HL-60 (cell line): ENCODE measurements around the gene LRRC3B.

Experiments
- DNase-seq, 2 experiments: peaks; one replicate each; pipeline ENCODE4 v3.0.0-alpha.2; 2010 to 2020; ENCODE audit warnings: low read depth in 1 of 2, low spot score in 1 of 2
- H3K27ac ChIP-seq: fragments of 250-450 bp; sonication (Bioruptor Pico); replicated peaks from 2 replicates; pipeline ENCODE4 v1.5.1; 2020; ENCODE audit warnings: mild to moderate bottlenecking, moderate library complexity
- H3K27me3 ChIP-seq: fragments of 250-450 bp; sonication (Bioruptor Pico); 2 replicates; pipeline ENCODE4 v1.5.1; 2021; ENCODE audit warnings: mild to moderate bottlenecking, moderate library complexity; ENCODE audit not compliant: insufficient read depth, poor library complexity, severe bottlenecking
- H3K4me3 ChIP-seq: replicated peaks from 2 replicates; pipeline ENCODE4 v1.5.1; 2011; ENCODE audit warnings: mild to moderate bottlenecking, control low read depth, low read length; ENCODE audit not compliant: insufficient read depth
- CTCF ChIP-seq: IDR thresholded peaks from one replicate; pipeline ENCODE4 v1.5.1; 2011; ENCODE audit warnings: low read length, control low read depth, inconsistent platforms; ENCODE audit not compliant: insufficient read depth
- GABPA ChIP-seq: IDR thresholded peaks from 2 replicates; pipeline ENCODE4 v1.6.1; 2012; ENCODE audit warnings: low read depth
- POLR2AphosphoS5 ChIP-seq: IDR thresholded peaks from 2 replicates; pipeline ENCODE4 v1.6.1; 2012; ENCODE audit warnings: low read depth
- SPI1 ChIP-seq: IDR thresholded peaks from 2 replicates; pipeline ENCODE4 v1.6.1; 2012; ENCODE audit warnings: low read depth, mild to moderate bottlenecking, borderline replicate concordance
- TF ChIP-seq, protein P1 (sequence below): IDR thresholded peaks from 2 replicates; pipeline ENCODE4 v1.6.1; 2012; ENCODE audit warnings: low read depth; ENCODE audit not compliant: insufficient replicate concordance

The LRRC3B gene

GRCh38 chr3:26675336-26675735 lies 52.8 kb downstream of the LRRC3B start:
- H3K4me3 ChIP-seq = no peak overlapping the region
- H3K27me3 ChIP-seq = no peaks in the 10 kb centered on the region
- TF ChIP-seq GABPA (no peak), POLR2AphosphoS5 (no peak), SPI1 (no peak)
- TF ChIP-seq, protein P1, sequence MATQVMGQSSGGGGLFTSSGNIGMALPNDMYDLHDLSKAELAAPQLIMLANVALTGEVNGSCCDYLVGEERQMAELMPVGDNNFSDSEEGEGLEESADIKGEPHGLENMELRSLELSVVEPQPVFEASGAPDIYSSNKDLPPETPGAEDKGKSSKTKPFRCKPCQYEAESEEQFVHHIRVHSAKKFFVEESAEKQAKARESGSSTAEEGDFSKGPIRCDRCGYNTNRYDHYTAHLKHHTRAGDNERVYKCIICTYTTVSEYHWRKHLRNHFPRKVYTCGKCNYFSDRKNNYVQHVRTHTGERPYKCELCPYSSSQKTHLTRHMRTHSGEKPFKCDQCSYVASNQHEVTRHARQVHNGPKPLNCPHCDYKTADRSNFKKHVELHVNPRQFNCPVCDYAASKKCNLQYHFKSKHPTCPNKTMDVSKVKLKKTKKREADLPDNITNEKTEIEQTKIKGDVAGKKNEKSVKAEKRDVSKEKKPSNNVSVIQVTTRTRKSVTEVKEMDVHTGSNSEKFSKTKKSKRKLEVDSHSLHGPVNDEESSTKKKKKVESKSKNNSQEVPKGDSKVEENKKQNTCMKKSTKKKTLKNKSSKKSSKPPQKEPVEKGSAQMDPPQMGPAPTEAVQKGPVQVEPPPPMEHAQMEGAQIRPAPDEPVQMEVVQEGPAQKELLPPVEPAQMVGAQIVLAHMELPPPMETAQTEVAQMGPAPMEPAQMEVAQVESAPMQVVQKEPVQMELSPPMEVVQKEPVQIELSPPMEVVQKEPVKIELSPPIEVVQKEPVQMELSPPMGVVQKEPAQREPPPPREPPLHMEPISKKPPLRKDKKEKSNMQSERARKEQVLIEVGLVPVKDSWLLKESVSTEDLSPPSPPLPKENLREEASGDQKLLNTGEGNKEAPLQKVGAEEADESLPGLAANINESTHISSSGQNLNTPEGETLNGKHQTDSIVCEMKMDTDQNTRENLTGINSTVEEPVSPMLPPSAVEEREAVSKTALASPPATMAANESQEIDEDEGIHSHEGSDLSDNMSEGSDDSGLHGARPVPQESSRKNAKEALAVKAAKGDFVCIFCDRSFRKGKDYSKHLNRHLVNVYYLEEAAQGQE = no peak
- no peak overlapping the region for H3K27ac ChIP-seq
- DNase-seq = no peak

- TF ChIP-seq POLR2AphosphoS5 (no peak), CTCF (no peak), SPI1 (no peak), GABPA (no peak)
- TF ChIP-seq, protein P1 = no peak
- H3K4me3 ChIP-seq = no peak overlapping the region
Measured at GRCh38 chr3:26681632-26682031, 59.1 kb downstream of the LRRC3B start.

GRCh38 chr3:26682406-26682805 lies 59.8 kb downstream of the LRRC3B start:
- H3K4me3 ChIP-seq = no peak overlapping the region
- no peak for DNase-seq
- TF ChIP-seq SPI1 (no peak), GABPA (no peak), CTCF (no peak), POLR2AphosphoS5 (no peak)
- TF ChIP-seq, protein P1 = no peak
- no peaks in the 10 kb centered on the region for H3K27me3 ChIP-seq
- H3K27ac ChIP-seq = no peak overlapping the region

More at GRCh38 chr3:26681632-26682031, 59.1 kb downstream of the LRRC3B start:
- Histone ChIP-seq H3K27me3 (no peaks in the 10 kb centered on the region), H3K27ac (no peak overlapping the region)
- no peak for DNase-seq

- DNase-seq = no peak
- no peaks in the 10 kb centered on the region for H3K27me3 ChIP-seq
- H3K4me3 ChIP-seq = no peak overlapping the region
- TF ChIP-seq CTCF (no peak), GABPA (no peak), POLR2AphosphoS5 (no peak), SPI1 (no peak)
- TF ChIP-seq, protein P1 = no peak
- no peak overlapping the region for H3K27ac ChIP-seq
Measured at GRCh38 chr3:26683902-26684301, 61.3 kb downstream of the LRRC3B start.
